Raji (cell line): ENCODE data around the gene LAMTOR3.

Source experiments
- POLR2A ChIP-seq: IDR thresholded peaks from 2 replicates; pipeline ENCODE4 v1.6.1; 2011; ENCODE audit warnings: low read depth, low read length, control low read depth; ENCODE audit not compliant: insufficient read depth

LAMTOR3 gene

DNA sequence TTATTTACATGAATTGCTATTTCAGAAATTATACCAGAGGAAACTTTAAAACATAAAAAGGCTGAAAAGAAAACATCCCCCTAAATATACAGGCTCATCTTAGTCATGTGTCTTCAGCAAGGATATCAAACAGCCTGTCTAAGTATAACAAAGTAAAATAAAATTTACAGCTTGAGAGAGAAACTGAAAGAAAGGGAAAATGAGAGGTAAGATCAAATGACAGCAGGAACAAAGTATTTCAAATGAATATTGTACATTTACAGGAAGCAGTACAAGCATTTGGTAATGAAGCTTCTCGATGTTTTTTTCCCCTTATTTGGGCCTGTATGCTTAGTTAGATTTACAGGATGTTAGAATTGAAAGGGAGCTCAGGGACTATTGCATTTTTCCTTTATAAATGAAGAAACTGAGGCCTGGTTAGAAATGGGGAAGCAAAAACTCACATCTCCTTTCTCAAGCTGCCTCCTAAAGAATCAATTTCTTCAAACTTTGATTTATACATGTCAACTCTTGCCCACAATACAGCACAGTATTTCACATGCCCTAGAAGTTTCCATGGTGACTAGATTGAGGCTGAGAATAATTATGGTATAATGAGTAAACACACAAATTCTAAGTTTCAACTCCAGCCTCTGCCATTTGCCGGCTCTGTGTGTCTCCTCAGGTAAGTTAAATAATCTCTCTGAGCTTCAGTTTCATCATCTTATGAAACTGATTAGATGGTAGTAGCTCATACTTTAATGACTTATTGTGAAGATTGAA, 48.3 kb downstream of the LAMTOR3 start:
- TF ChIP-seq POLR2A: no peak

- no peak for TF ChIP-seq POLR2A
Observed at GRCh38 chr4:99845179-99845578, 49.0 kb downstream of the LAMTOR3 start.

- TF ChIP-seq POLR2A: no peak
Observed at GRCh38 chr4:99844048-99844447, 50.2 kb downstream of the LAMTOR3 start.

GRCh38 chr4:99843413-99843812, 50.8 kb downstream of the LAMTOR3 start:
- TF ChIP-seq POLR2A: no peak

- no peak for TF ChIP-seq POLR2A
Observed at GRCh38 chr4:99841129-99841528, 53.1 kb downstream of the LAMTOR3 start.

DNA sequence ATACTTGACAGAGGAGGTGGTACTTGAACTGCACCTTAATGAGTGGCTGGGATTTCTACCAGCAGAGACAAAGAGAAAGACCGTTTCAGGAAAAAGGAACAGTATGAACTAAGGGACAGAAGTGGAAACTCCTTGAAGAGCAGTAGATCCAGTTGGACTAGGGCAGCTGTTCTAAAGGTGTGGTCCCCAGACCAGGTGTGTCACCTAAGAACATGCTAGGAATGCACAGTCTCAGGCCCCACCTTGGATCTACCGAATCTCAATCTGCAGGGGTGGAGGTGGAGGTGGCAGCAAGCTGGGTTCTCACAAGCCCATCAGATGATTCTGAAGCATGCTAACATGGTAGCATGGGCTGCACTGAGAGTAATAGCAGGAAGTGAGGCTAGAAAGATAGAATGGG, 55.3 kb downstream of the LAMTOR3 start:
- no peak for TF ChIP-seq POLR2A

GRCh38 chr4:99835942-99836341, 58.3 kb downstream of the LAMTOR3 start:
- TF ChIP-seq POLR2A: no peak

DNA sequence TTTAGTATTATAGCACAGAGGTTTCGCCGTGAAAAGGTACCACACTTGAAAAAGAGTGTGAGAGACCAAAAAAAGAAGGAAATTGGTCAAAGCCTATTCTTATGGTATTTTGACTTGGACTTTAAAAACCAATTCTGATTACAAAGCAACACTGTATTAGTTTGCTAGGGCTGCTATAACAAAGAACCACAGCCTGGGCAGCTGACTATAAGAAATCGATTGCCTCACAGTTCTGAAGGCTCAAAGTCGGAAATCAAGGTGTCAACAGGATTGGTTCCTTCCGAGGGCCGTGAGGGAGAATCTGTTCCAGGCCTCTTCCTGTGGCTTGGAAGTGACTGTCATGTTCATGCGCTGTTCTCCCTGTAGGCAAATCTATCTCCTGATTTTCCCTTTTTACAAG, 59.7 kb downstream of the LAMTOR3 start:
- no peak for TF ChIP-seq POLR2A

GRCh38 chr4:99833756-99834155, 60.5 kb downstream of the LAMTOR3 start:
- no peak for TF ChIP-seq POLR2A

GRCh38 chr4:99832758-99833157, 61.5 kb downstream of the LAMTOR3 start:
- no peak for TF ChIP-seq POLR2A

- TF ChIP-seq POLR2A: no peak
Observed at GRCh38 chr4:99832321-99832720, 61.9 kb downstream of the LAMTOR3 start.

GRCh38 chr4:99828477-99828876, 65.8 kb downstream of the LAMTOR3 start:
- no peak for TF ChIP-seq POLR2A
